K562 (cell line): ENCODE results near the gene MRPL37. TPM values are rescaled to one million over a fixed set of nuclear protein-coding genes. Genes with fewer than 3 reads are reported as not detected.

Source experiments
- ATAC-seq: fragments of 200-7000 bp; cut with Tn5 transposase; 3 replicates; pipeline ENCODE4 v1.9.1; 2020; ENCODE audit warnings: moderate library complexity
- BruUV-seq: library from RNA; stranded (reverse); fragments of 400-500 nt; replicated peaks from 2 replicates; lab custom pipeline; 2021; lab: Mats Ljungman, UMichigan
- CTCF ChIA-PET: fragments of 300-600 bp; formaldehyde crosslinking; extraction: SDS; loops from one replicate; lab custom pipeline; 2021; ENCODE audit warnings: low intra/inter-chr PET ratio; lab: Yijun Ruan, JAX
- POLR2A ChIA-PET: fragments of 300-600, 350-650 bp; sonication (Branson Sonifier 250); formaldehyde crosslinking; extraction: SDS; loops from one replicate; lab custom pipeline; 2021; ENCODE audit warnings: antibody characterized with exemption, inconsistent platforms; lab: Yijun Ruan, JAX
- DNase-seq, 4 experiments: peaks; one replicate each; pipeline versions ENCODE4 v3.0.0 to v3.0.0-alpha.2; 2011 to 2018; ENCODE audit warnings: low spot score in 3 of 4, mixed read lengths in 3 of 4; ENCODE audit errors: extremely low read depth in 1 of 4
- FAIRE-seq: peaks from 2 replicates; lab custom pipeline; 2011; peaks lifted over from hg19 to GRCh38; lab: Jason Lieb, UNC
- H2AFZ ChIP-seq: 2 replicates; pipeline ENCODE4 v1.6.0; 2011; ENCODE audit warnings: low read depth, low read length, control low read depth, inconsistent platforms
- H3K27ac ChIP-seq: fragments of 200-600 bp; 3 replicates; pipeline ENCODE4 v1.8.0; 2011; ENCODE audit warnings: low read depth, mild to moderate bottlenecking, control low read depth, inconsistent platforms, low read length, moderate library complexity, mixed read lengths; ENCODE audit errors: extremely low read depth
- H3K27me3 ChIP-seq, 2 experiments: fragments of 300-600 bp in 1 of 2; 2 replicates in 1 of 2; 3 replicates in 1 of 2; pipeline versions ENCODE4 v1.6.0 to v1.8.0; 2011; ENCODE audit warnings: inconsistent platforms in 2 of 2, low read length in 2 of 2, mild to moderate bottlenecking in 1 of 2, mixed read lengths in 1 of 2, moderate library complexity in 1 of 2; ENCODE audit not compliant: control insufficient read depth in 2 of 2, insufficient read depth in 2 of 2
- H3K36me3 ChIP-seq: fragments of 300-600 bp; 3 replicates; pipeline ENCODE4 v1.8.0; 2011; ENCODE audit warnings: mild to moderate bottlenecking, low read length, inconsistent platforms; ENCODE audit not compliant: control insufficient read depth, insufficient read depth
- H3K4me1 ChIP-seq, 2 experiments: fragments of 200-600 bp in 1 of 2; replicated peaks in 1 of 2; 2 replicates in 1 of 2; 3 replicates in 1 of 2; pipeline versions ENCODE4 v1.5.1 to v1.8.0; 2011; ENCODE audit warnings: inconsistent platforms in 2 of 2, low read length in 2 of 2, mild to moderate bottlenecking in 1 of 2, mixed read lengths in 1 of 2, moderate library complexity in 1 of 2; ENCODE audit not compliant: control insufficient read depth in 2 of 2, insufficient read depth in 2 of 2
- H3K4me2 ChIP-seq: 2 replicates; pipeline ENCODE4 v1.6.1; 2011; ENCODE audit warnings: low read length, control low read depth, inconsistent platforms, mixed read lengths; ENCODE audit not compliant: insufficient read depth
- H3K4me3 ChIP-seq: fragments of 200-600 bp; sonication (generic), shearing (Covaris generic); 2 replicates; pipeline ENCODE4 v1.5.1; 2016; ENCODE audit warnings: control low read depth, inconsistent platforms
- H3K79me2 ChIP-seq: fragments of 200-600 bp; 3 replicates; pipeline ENCODE4 v1.8.0; 2011; ENCODE audit warnings: low read length, inconsistent platforms; ENCODE audit not compliant: control insufficient read depth, insufficient read depth
- H3K9ac ChIP-seq, 2 experiments: 2 replicates each; pipeline versions ENCODE4 v1.6.0 to v1.6.1; 2011; ENCODE audit warnings: low read depth in 2 of 2, low read length in 2 of 2, control low read depth in 1 of 2, inconsistent platforms in 1 of 2, mild to moderate bottlenecking in 1 of 2, mixed read lengths in 1 of 2; ENCODE audit not compliant: insufficient read depth in 1 of 2
- H3K9me1 ChIP-seq: one replicate; pipeline ENCODE4 v1.6.0; 2011; ENCODE audit warnings: inconsistent platforms, mild to moderate bottlenecking, low read length, moderate library complexity; ENCODE audit not compliant: control insufficient read depth, insufficient read depth
- H3K9me3 ChIP-seq: replicated peaks from 2 replicates; pipeline ENCODE4 v1.5.1; 2011; ENCODE audit warnings: low read depth, low read length, inconsistent platforms; ENCODE audit not compliant: control insufficient read depth, insufficient read depth
- H4K20me1 ChIP-seq: replicated peaks from 2 replicates; pipeline ENCODE4 v1.6.1; 2011; ENCODE audit warnings: low read length, inconsistent platforms, mixed read lengths; ENCODE audit not compliant: control insufficient read depth, insufficient read depth
- DIDO1 ChIP-seq: fragments of 450-650 bp; IDR thresholded peaks from 2 replicates; pipeline ENCODE4 v1.6.1; 2016; ENCODE audit warnings: low read depth, missing biosample characterization, missing genetic modification characterization
- MAFG ChIP-seq: fragments of 450-650 bp; conservative IDR thresholded peaks from 2 replicates; pipeline ENCODE4 v1.6.1; 2016; ENCODE audit warnings: missing genetic modification characterization, missing compliant biosample characterization
- NR2C1 ChIP-seq, 2 experiments: fragments of 450-650 bp; IDR thresholded peaks; 2 replicates each; pipeline ENCODE4 v1.6.1; 2017; ENCODE audit warnings: mild to moderate bottlenecking in 2 of 2, antibody characterized with exemption in 1 of 2, inconsistent platforms in 1 of 2, missing compliant biosample characterization in 1 of 2, missing genetic modification characterization in 1 of 2
- PCBP2 ChIP-seq: fragments of 200-400 bp; formaldehyde crosslinking; IDR thresholded peaks from 2 replicates; pipeline ENCODE4 v1.6.1; 2018; ENCODE audit warnings: low read length, low read depth, mild to moderate bottlenecking, moderate library complexity; ENCODE audit not compliant: poor library complexity, severe bottlenecking
- SPI1 ChIP-seq: IDR thresholded peaks from 2 replicates; pipeline ENCODE4 v1.6.1; 2011; ENCODE audit warnings: low read depth, low read length, control low read depth, borderline replicate concordance
- SRSF3 ChIP-seq: fragments of 200-400 bp; formaldehyde crosslinking; IDR thresholded peaks from 2 replicates; pipeline ENCODE4 v1.6.1; 2016; ENCODE audit warnings: mild to moderate bottlenecking, low read length, moderate library complexity; ENCODE audit not compliant: insufficient read depth
- ZNF707 ChIP-seq: fragments of 250-450 bp; sonication (Bioruptor Pico); conservative IDR thresholded peaks from 2 replicates; pipeline ENCODE4 v1.8.0; 2022; ENCODE audit warnings: inconsistent platforms, mild to moderate bottlenecking, moderate library complexity
- WGBS: fragments of 100-300 bp; shearing (Covaris generic); methylation state at CpG from one replicate; pipeline ENCODE4 v1.1.6; 2016; ENCODE audit warnings: low coverage, mixed read lengths; ENCODE audit not compliant: insufficient coverage; ENCODE audit errors: missing lambda C conversion rate; 5-methylcytosine and 5-hydroxymethylcytosine counted together
- in situ Hi-C: fragments of 300-500 bp; cut with MboI; formaldehyde crosslinking; loops from 4 replicates; pipeline ENCODE4 v1.15.0; 2018; ENCODE audit warnings: inconsistent platforms, mixed read lengths
- intact Hi-C: fragments of 100-400 bp; cut with micrococcal nuclease; formaldehyde crosslinking; loops from 2 replicates; pipeline ENCODE4 v1.14.2; 2022
- polyA plus RNA-seq, 8 experiments: library from polyadenylated mRNA; depleted of rRNA in 4 of 8; stranded (reverse) in 5 of 8; unstranded in 3 of 8; fragments of >200 nt; fragmentation: Nextera tagmentation in 2 of 8; fragmentation: Illumina TruSeq in 1 of 8; extraction: Ambion mirVana in 2 of 8; extraction: Trizol in 1 of 8; gene quantifications; 2 replicates each; pipeline versions ENCODE4 v1.2.1 to v1.2.3, GENCODE V29; 2011 to 2014; ENCODE audit warnings: inconsistent platforms in 1 of 8, missing spikeins in 1 of 8
- total RNA-seq, 7 experiments: library from RNA; depleted of rRNA in 6 of 7; stranded (reverse); fragments of >200 nt in 6 of 7; fragmentation: Illumina TruSeq in 2 of 7; extraction: Trizol in 2 of 7; gene quantifications; 2 replicates each; pipeline versions ENCODE4 v1.2.1 to v1.2.3, GENCODE V29; 2011 to 2021; ENCODE audit warnings: low replicate concordance in 1 of 7
- TF ChIP-seq, protein P1 (sequence below): IDR thresholded peaks from 2 replicates; pipeline ENCODE4 v1.6.1; 2014; ENCODE audit warnings: antibody characterized with exemption

MRPL37 gene
- total and polyA plus RNA-seq, 9 of the 15 experiments (the other 6 are each of a cell fraction or from before 2014, with no cell fraction given), result 52.2 to 303 (median 180) TPM

GRCh38 chr1:54219688-54220003 lies 19.7 kb downstream of the MRPL37 start:
- intact Hi-C loops, result loop anchor here (10.0 kb wide), 1 partner anchor 265 kb away; no protein-coding TSS in a partner anchor
- POLR2A ChIA-PET, result interaction anchor here (0.6 to 15.5 kb wide), 6 partner anchors 9 to 55 kb away, joined by 3 to 148 read pairs (median 4); partner anchors contain the start of genes CYB5RL and MRPL37
- in situ Hi-C loops, result no loop called here

More at GRCh38 chr1:54219688-54220003, 19.7 kb downstream of the MRPL37 start:
- Histone ChIP-seq H3K36me3 (peaks cover 76% of the 10 kb centered on the region), H3K9me3 (no peaks in the 10 kb centered on the region), H3K27me3 (no peaks in the 10 kb centered on the region), H3K4me3 (no peak overlapping the region), H3K27ac (no peak overlapping the region), H3K9ac (no peak overlapping the region), H3K4me2 (no peak overlapping the region), H3K9me1 (peaks cover 5% of the 10 kb centered on the region), H2AFZ (no peak overlapping the region), H3K79me2 (no peaks in the 10 kb centered on the region), H3K4me1 (peaks cover 4 to 23% of the 10 kb centered on the region in 2 experiments; a peak in 4 of 5 replicates), H4K20me1 (peaks cover 12% of the 10 kb centered on the region; the same call in 1 of the 2 replicates)
- DNase-seq (no peak), ATAC-seq (no peak), FAIRE-seq (no peak)
- WGBS, result 51% methylated on average over 3 of the region's 3 CpGs
- BruUV-seq, result no TSS peak
- TF ChIP-seq ZNF707 (CRISPR knock-in tag) (no peak), MAFG (no peak), DIDO1 (tag) (no peak), SRSF3 (no peak), NR2C1 (IDR thresholded peaks at IDR 0.05) (no peak), NR2C1 (tag; IDR thresholded peaks at IDR 0.05) (0 out of 2 replicates have a peak, but pooled peaks have one; percentile 5), PCBP2 (no peak), SPI1 (peak; percentile 77)
- TF ChIP-seq, protein P1, sequence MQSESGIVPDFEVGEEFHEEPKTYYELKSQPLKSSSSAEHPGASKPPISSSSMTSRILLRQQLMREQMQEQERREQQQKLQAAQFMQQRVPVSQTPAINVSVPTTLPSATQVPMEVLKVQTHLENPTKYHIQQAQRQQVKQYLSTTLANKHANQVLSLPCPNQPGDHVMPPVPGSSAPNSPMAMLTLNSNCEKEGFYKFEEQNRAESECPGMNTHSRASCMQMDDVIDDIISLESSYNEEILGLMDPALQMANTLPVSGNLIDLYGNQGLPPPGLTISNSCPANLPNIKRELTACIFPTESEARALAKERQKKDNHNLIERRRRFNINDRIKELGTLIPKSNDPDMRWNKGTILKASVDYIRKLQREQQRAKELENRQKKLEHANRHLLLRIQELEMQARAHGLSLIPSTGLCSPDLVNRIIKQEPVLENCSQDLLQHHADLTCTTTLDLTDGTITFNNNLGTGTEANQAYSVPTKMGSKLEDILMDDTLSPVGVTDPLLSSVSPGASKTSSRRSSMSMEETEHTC, result no peak
- CTCF ChIA-PET, result no interaction called here
